Gastroesophageal sphincter (tissue), 4 donors: ENCODE measurements around the gene ENTREP3. TPM values are rescaled to one million over a fixed set of nuclear protein-coding genes. Genes with fewer than 3 reads are reported as not detected.

ENCODE experiments used
- ATAC-seq: fragments of 150-250 bp; one replicate; pipeline ENCODE4 v1.9.1; 2016; ENCODE audit warnings: mild to moderate bottlenecking, moderate library complexity
- H3K27ac ChIP-seq, 4 donors: fragments of 200-600 bp; sonication (generic) in 3 of 4; 1 replicate in 3 of 4; 2 replicates in 1 of 4; pipeline ENCODE4 v1.5.1; 2016 to 2019
- H3K27me3 ChIP-seq: fragments of 200-600 bp; sonication (generic); one replicate; pipeline ENCODE4 v1.5.1; 2019
- H3K36me3 ChIP-seq, 2 donors: fragments of 200-600 bp; sonication (generic); one replicate each; pipeline ENCODE4 v1.5.1; 2019; ENCODE audit warnings: control low read depth in 1 of 2
- H3K4me1 ChIP-seq, 3 donors: fragments of 200-600 bp; sonication (generic); 1 replicate in 2 of 3; 2 replicates in 1 of 3; pipeline ENCODE4 v1.5.1; 2016 to 2019; ENCODE audit warnings: control low read depth in 2 of 3
- H3K4me3 ChIP-seq, 2 donors: fragments of 200-600 bp; sonication (generic); one replicate each; pipeline ENCODE4 v1.5.1; 2019; ENCODE audit warnings: mild to moderate bottlenecking in 1 of 2, moderate library complexity in 1 of 2
- H3K9me3 ChIP-seq, 3 donors: fragments of 200-600 bp; sonication (generic); one replicate each; pipeline ENCODE4 v1.5.1; 2017 to 2019; ENCODE audit warnings: control low read depth in 2 of 3
- CTCF ChIP-seq, 4 experiments: fragments of 200-600 bp in 2 of 4; fragments of 450-650 bp in 2 of 4; sonication (generic) in 1 of 4; IDR thresholded peaks; one replicate each; pipeline ENCODE4 v1.5.1; 2017 to 2019; ENCODE audit warnings: antibody characterized with exemption in 4 of 4, mild to moderate bottlenecking in 2 of 4, moderate library complexity in 2 of 4
- EP300 ChIP-seq: sonication (generic); formaldehyde crosslinking; IDR thresholded peaks from one replicate; pipeline ENCODE4 v1.6.1; 2017; ENCODE audit warnings: antibody characterized with exemption, mild to moderate bottlenecking
- POLR2A ChIP-seq, 2 donors: fragments of 450-650 bp; IDR thresholded peaks; one replicate each; pipeline ENCODE4 v1.6.1; 2017; ENCODE audit warnings: antibody characterized with exemption in 2 of 2, mild to moderate bottlenecking in 2 of 2, moderate library complexity in 1 of 2
- POLR2AphosphoS5 ChIP-seq: sonication (generic); formaldehyde crosslinking; IDR thresholded peaks from one replicate; pipeline ENCODE4 v1.6.1; 2017; ENCODE audit warnings: antibody characterized with exemption
- WGBS, 2 donors: methylation state at CpG; one replicate each; pipeline ENCODE4 v1.1.5; 2018; ENCODE audit warnings: low coverage in 1 of 2; 5-methylcytosine and 5-hydroxymethylcytosine counted together
- total RNA-seq, 4 donors: library from RNA; depleted of rRNA; stranded (reverse); fragments of >200 nt; gene quantifications; one replicate each; pipeline ENCODE4 v1.1.0, GENCODE V29; 2016

ENTREP3 gene
- total RNA-seq, 4 donors from 2014 or later = 11.4 to 35.3 (median 22.1) TPM

- H3K4me1 ChIP-seq = peaks cover 0 to 50% (median 15%) of the 10 kb centered on the region in 3 donors
- WGBS, 2 donors = 56 to 67% methylated on average over 3 to 7 of the region's 8 CpGs
- H3K9me3 ChIP-seq = no peaks in the 10 kb centered on the region
- H3K27ac ChIP-seq = peak overlapping the region; percentile 78 to 90 (median 88)
- ATAC-seq = no peak
- H3K27me3 ChIP-seq = no peaks in the 10 kb centered on the region
- H3K36me3 ChIP-seq = peaks cover 0 to 24% of the 10 kb centered on the region in 2 donors
- H3K4me3 ChIP-seq = peak overlapping the region; percentile 49 to 55
- no peak for TF ChIP-seq POLR2A (IDR thresholded peaks at IDR 0.05)
Observed at GRCh38 chr1:155245163-155245524, 10.1 kb downstream of the ENTREP3 start.

GRCh38 chr1:155244368-155245162 lies 10.7 kb downstream of the ENTREP3 start:
- peak; percentile 96 for ATAC-seq
- TF ChIP-seq POLR2A (IDR thresholded peaks at IDR 0.05) (peak; percentile 71 to 92), CTCF (IDR thresholded peaks at IDR 0.05) (peak in 3 of 4 experiments; percentile 29 to 94 (median 73)), EP300 (no peak), POLR2AphosphoS5 (peak; percentile 94)
- WGBS, 2 donors = 0 to 1% methylated on average over 23 to 49 of the region's 53 CpGs

GRCh38 chr1:155242805-155243358 lies 12.4 kb downstream of the ENTREP3 start:
- H3K27me3 ChIP-seq = no peaks in the 10 kb centered on the region
- H3K4me1 ChIP-seq = peaks cover 0 to 54% (median 15%) of the 10 kb centered on the region in 3 donors
- WGBS, 2 donors = 45 to 71% methylated on average over 2 of the region's 3 CpGs
- ATAC-seq = no peak
- peaks cover 0 to 32% of the 10 kb centered on the region in 2 donors for H3K36me3 ChIP-seq
- H3K4me3 ChIP-seq = no peak overlapping the region
- TF ChIP-seq EP300 = no peak
- no peak for TF ChIP-seq CTCF (IDR thresholded peaks at IDR 0.05)
- TF ChIP-seq POLR2AphosphoS5 = no peak
- no peak for TF ChIP-seq POLR2A (IDR thresholded peaks at IDR 0.05)
- H3K9me3 ChIP-seq = no peaks in the 10 kb centered on the region
- H3K27ac ChIP-seq = peak overlapping the region; percentile 84 to 90 (median 88)

More at GRCh38 chr1:155244368-155245162, 10.7 kb downstream of the ENTREP3 start:
- no peaks in the 10 kb centered on the region for H3K27me3 ChIP-seq
- peaks cover 0 to 54% (median 15%) of the 10 kb centered on the region in 3 donors for H3K4me1 ChIP-seq
- no peaks in the 10 kb centered on the region for H3K9me3 ChIP-seq
- peak overlapping the region; percentile 84 to 90 (median 88) for H3K27ac ChIP-seq
- H3K4me3 ChIP-seq = peak overlapping the region; percentile 49 to 55
- peaks cover 0 to 28% of the 10 kb centered on the region in 2 donors for H3K36me3 ChIP-seq

- Histone ChIP-seq H3K36me3 (peaks cover 0 to 32% of the 10 kb centered on the region in 2 donors), H3K4me3 (no peak overlapping the region), H3K4me1 (peaks cover 0 to 54% (median 15%) of the 10 kb centered on the region in 3 donors), H3K9me3 (no peaks in the 10 kb centered on the region), H3K27me3 (no peaks in the 10 kb centered on the region), H3K27ac (peak overlapping the region in 2 of 4 donors; percentile 4 to 89)
- whole genome bisulfite sequencing, 2 donors = 0 to 58% methylated on average over 1 to 4 of the region's 4 CpGs
- TF ChIP-seq POLR2AphosphoS5 (no peak), EP300 (no peak), POLR2A (IDR thresholded peaks at IDR 0.05) (no peak), CTCF (IDR thresholded peaks at IDR 0.05) (no peak)
- no peak for ATAC-seq
Observed at GRCh38 chr1:155241841-155242264, 13.4 kb downstream of the ENTREP3 start.

- no peak for ATAC-seq
- peaks cover 0 to 54% (median 15%) of the 10 kb centered on the region in 3 donors for H3K4me1 ChIP-seq
- WGBS, 2 donors = 14 to 19% methylated on average over 4 of the region's 4 CpGs
Observed at GRCh38 chr1:155241069-155241679, 14.1 kb downstream of the ENTREP3 start.

More at GRCh38 chr1:155241069-155241679, 14.1 kb downstream of the ENTREP3 start:
- peaks cover 0 to 38% of the 10 kb centered on the region in 2 donors for H3K36me3 ChIP-seq
- TF ChIP-seq POLR2AphosphoS5 (no peak), EP300 (no peak), POLR2A (IDR thresholded peaks at IDR 0.05) (no peak)
- H3K9me3 ChIP-seq = no peaks in the 10 kb centered on the region
- H3K4me3 ChIP-seq = peak overlapping the region; percentile 30 to 45
- H3K27ac ChIP-seq = peak overlapping the region in 2 of 4 donors; percentile 45 to 89
- H3K27me3 ChIP-seq = no peaks in the 10 kb centered on the region
